ENCODE results near the gene STARD5. TPM values are rescaled to one million over a fixed set of nuclear protein-coding genes. Genes with fewer than 3 reads are reported as not detected.

Gene STARD5
- total RNA-seq, 1 experiment from 2014 or later: 0.41 TPM

DNA sequence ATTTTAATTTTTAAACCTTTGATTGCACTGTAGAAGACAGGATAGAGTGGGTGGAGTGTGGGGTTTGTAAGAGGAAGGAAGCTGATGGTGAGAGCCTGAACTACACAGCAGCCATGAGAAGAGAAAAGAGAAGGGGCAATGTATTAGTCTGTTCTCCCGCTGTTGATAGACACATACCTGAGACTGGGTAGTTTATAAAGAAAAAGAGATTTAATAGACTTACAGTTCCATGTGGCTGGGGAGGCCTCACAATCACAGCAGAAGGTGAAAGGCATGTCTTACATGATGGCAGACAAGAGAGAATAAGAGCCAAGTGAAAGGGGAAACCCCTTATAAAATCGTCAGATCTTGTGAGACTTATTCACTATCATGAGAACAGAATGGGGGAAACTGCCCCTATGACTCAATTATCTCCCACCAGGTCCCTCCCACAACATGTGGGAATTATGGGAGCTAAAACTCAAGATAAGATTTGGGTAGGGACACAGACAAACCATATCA, 37.3 kb downstream of the STARD5 start:
- Histone ChIP-seq H3K4me2 (no peak overlapping the region), H3K4me1 (replicated peaks; ENCODE audit: insufficient read depth) (no peaks in the 10 kb centered on the region), H3K27me3 (ENCODE audit: insufficient read depth, low read depth) (peaks cover 43% of the 10 kb centered on the region; the same call in 1 of the 2 replicates), H3K27ac (no peak overlapping the region), H3K9me3 (ENCODE audit: insufficient read depth, low read depth) (no peaks in the 10 kb centered on the region), H4K20me1 (ENCODE audit: insufficient read depth) (no peaks in the 10 kb centered on the region), H3F3A (ENCODE audit: insufficient read depth, low read depth) (no peaks in the 10 kb centered on the region), H3K4me3 (no peak overlapping the region), H2AFZ (no peak overlapping the region), H3K79me2 (ENCODE audit: low read depth) (no peaks in the 10 kb centered on the region), H3K36me3 (ENCODE audit: low read depth) (no peaks in the 10 kb centered on the region), H3K9me2 (ENCODE audit: insufficient read depth) (no peaks in the 10 kb centered on the region)
- intact Hi-C loops (cut with micrococcal nuclease; ENCODE audit: unreplicated experiment): no loop called here
- BruUV-seq (replicated peaks): no TSS peak
- POLR2A ChIA-PET (ENCODE audit: unreplicated experiment): no interaction called here
- CTCF ChIA-PET: no interaction called here
- TF ChIP-seq, protein P1, sequence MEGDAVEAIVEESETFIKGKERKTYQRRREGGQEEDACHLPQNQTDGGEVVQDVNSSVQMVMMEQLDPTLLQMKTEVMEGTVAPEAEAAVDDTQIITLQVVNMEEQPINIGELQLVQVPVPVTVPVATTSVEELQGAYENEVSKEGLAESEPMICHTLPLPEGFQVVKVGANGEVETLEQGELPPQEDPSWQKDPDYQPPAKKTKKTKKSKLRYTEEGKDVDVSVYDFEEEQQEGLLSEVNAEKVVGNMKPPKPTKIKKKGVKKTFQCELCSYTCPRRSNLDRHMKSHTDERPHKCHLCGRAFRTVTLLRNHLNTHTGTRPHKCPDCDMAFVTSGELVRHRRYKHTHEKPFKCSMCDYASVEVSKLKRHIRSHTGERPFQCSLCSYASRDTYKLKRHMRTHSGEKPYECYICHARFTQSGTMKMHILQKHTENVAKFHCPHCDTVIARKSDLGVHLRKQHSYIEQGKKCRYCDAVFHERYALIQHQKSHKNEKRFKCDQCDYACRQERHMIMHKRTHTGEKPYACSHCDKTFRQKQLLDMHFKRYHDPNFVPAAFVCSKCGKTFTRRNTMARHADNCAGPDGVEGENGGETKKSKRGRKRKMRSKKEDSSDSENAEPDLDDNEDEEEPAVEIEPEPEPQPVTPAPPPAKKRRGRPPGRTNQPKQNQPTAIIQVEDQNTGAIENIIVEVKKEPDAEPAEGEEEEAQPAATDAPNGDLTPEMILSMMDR (conservative IDR thresholded peaks at IDR 0.05): no peak
- no peak for TF ChIP-seq EZH2 (IDR thresholded peaks at IDR 0.05; ENCODE audit: low read depth)
- DNase-seq: no peak

DNA sequence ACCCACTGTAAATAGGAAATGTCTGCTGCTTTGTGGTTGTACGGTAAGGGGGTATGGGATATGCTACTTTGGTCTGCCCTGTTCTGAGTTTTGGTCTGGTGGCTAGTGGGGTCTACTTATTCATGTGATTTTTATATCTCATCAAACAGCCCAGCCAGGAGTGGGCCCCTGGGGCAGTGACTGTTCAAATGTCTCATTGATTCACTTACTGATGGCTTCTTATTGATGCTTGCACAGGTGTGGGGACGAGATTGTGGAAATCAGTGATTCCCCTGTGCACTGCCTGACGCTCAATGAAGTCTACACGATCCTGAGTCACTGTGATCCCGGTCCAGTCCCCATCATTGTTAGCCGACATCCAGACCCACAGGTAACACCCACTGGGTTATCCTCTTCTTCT, 38.5 kb downstream of the STARD5 start:
- ChIA-PET CTCF (no interaction called here), POLR2A (ENCODE audit: unreplicated experiment) (no interaction called here)
- H3F3A ChIP-seq (ENCODE audit: insufficient read depth, low read depth): no peaks in the 10 kb centered on the region
- no peak for DNase-seq
- H3K9me3 ChIP-seq (ENCODE audit: insufficient read depth, low read depth): no peaks in the 10 kb centered on the region
- no peak overlapping the region for H3K27ac ChIP-seq
- H3K4me2 ChIP-seq: no peak overlapping the region
- H4K20me1 ChIP-seq (ENCODE audit: insufficient read depth): no peaks in the 10 kb centered on the region
- TF ChIP-seq, protein P1 (conservative IDR thresholded peaks at IDR 0.05): no peak
- TF ChIP-seq EZH2 (IDR thresholded peaks at IDR 0.05; ENCODE audit: low read depth): no peak
- no peak overlapping the region for H3K4me3 ChIP-seq
- no peaks in the 10 kb centered on the region for H3K79me2 ChIP-seq (ENCODE audit: low read depth)
- no peak overlapping the region for H2AFZ ChIP-seq
- H3K36me3 ChIP-seq (ENCODE audit: low read depth): no peaks in the 10 kb centered on the region
- H3K9me2 ChIP-seq (ENCODE audit: insufficient read depth): no peaks in the 10 kb centered on the region
- intact Hi-C loops (cut with micrococcal nuclease; ENCODE audit: unreplicated experiment): no loop called here
- BruUV-seq (replicated peaks): no TSS peak
- H3K27me3 ChIP-seq (ENCODE audit: insufficient read depth, low read depth): peaks cover 44% of the 10 kb centered on the region; the same call in 1 of the 2 replicates
- no peaks in the 10 kb centered on the region for H3K4me1 ChIP-seq (replicated peaks; ENCODE audit: insufficient read depth)

DNA sequence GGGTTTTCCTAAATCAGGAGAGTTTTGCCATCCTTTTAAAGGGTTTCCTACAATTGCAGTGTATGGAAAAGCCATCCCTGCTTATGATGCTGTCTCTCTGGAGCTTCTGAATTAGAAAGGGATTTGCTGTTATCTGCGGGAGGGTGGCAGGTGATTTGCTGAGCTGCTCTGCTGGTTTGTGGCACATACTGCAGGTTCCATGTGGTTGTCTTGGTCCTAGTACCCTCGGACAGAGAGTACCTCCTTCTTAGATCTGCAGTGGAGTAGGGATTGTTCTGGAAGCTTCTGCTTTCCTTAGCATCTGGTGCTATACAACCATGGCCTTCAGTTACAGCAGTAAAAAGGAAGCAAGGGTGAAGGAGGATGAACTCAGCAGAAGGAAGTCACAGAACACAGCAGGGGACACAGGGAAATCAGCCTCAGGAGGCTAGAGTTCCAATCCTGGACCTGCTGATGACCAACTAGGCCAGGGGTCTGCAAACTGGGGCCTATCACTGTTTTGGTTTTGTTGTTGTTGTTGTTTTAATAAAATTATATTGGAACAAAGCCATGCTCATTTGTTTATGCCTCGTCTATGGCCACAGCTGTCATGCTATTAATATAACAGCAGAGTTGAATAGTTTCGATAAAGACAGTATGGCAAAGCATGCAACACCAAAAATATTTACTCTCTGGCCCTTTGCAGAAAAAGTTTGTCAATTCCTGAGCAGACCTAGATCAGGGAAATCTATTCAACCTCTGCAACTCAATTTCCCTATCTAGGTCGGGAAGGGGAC, 39.5 kb downstream of the STARD5 start:
- ChIA-PET POLR2A (ENCODE audit: unreplicated experiment) (no interaction called here), CTCF (no interaction called here)
- Histone ChIP-seq H3K4me3 (no peak overlapping the region), H2AFZ (no peak overlapping the region), H3K36me3 (ENCODE audit: low read depth) (no peaks in the 10 kb centered on the region), H3K79me2 (ENCODE audit: low read depth) (no peaks in the 10 kb centered on the region), H4K20me1 (ENCODE audit: insufficient read depth) (no peaks in the 10 kb centered on the region), H3K27me3 (ENCODE audit: insufficient read depth, low read depth) (peaks cover 51% of the 10 kb centered on the region; the same call in 1 of the 2 replicates), H3K27ac (no peak overlapping the region), H3K4me2 (no peak overlapping the region), H3F3A (ENCODE audit: insufficient read depth, low read depth) (no peaks in the 10 kb centered on the region), H3K9me2 (ENCODE audit: insufficient read depth) (no peaks in the 10 kb centered on the region), H3K4me1 (replicated peaks; ENCODE audit: insufficient read depth) (no peaks in the 10 kb centered on the region), H3K9me3 (ENCODE audit: insufficient read depth, low read depth) (no peaks in the 10 kb centered on the region)
- no TSS peak for BruUV-seq (replicated peaks)
- DNase-seq: no peak
- intact Hi-C loops (cut with micrococcal nuclease; ENCODE audit: unreplicated experiment): no loop called here
- TF ChIP-seq, protein P1 (conservative IDR thresholded peaks at IDR 0.05): no peak
- no peak for TF ChIP-seq EZH2 (IDR thresholded peaks at IDR 0.05; ENCODE audit: low read depth)

Measured in PC-9 (cell line).